ENCODE data around the gene EPB41L3. TPM values are rescaled to one million over a fixed set of nuclear protein-coding genes. Genes with fewer than 3 reads are reported as not detected.

The EPB41L3 gene
- total RNA-seq, 3 donors from 2014 or later: 35.4 to 178 (median 90.5) TPM

DNA sequence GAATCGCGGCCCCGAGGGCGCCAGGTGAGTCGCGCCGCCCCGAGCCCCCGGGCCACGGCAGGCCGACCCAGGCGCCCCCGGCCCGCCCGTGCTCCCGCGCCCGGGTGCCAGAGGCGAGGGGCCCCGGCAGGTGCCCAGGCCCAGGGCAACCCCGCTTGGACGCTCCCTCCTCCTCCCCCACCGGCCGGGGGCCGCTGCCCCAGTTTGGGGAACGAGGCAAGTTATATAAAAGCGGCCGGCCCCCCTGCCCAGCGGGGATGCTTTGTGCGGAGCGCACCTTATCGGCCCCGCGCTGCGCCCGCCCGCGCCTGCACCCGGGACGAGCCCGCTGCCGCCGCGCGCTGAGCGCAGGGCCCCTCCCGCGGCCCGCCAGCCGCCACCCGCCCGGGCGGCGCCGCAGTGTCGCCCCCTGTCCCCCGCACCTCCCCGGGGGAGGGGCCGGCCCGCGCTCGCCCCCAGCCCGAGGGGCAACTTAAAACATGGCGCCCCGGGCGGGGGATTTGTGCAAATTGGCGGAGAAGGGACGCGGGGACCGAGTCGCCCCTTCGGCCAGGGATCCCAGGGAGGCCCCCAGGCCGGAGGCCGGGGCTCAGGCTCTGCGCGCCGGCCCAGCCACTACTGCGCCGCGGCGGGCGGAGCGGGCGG lies 639 bp downstream of the EPB41L3 start:
- H3K27me3 ChIP-seq: peaks cover 0 to 16% of the 10 kb centered on the region in 2 donors

DNA sequence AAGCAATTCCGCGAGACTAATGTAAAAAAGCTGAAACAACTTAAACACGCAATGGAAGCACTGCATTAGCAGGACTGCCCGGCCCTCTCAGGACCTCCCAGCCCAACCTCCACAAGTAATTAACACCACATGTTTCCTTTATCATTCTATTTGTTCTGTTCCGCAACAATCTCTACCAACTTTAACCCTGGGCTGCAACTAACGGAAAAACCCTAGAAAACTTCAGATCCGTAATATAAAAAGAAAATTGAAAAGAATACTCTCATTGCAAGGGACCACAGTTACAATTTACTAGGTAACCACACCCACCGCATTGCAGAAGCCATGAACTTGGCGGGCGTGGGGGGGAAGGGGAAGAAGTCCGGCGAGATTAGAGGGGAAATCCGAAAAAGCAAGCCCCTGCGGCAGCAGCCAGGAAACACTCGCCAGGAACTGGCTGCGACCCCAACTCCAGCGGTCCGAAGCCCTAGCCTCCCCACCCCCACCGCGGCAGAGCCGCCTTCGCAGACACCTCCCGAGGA lies 1.2 kb downstream of the EPB41L3 start:
- Histone ChIP-seq H3K27me3 (peaks cover 0 to 16% of the 10 kb centered on the region in 2 donors), H3K36me3 (no peaks in the 10 kb centered on the region), H3K4me3 (peak overlapping the region; percentile 53 to 86 (median 75)), H3K4me1 (no peaks in the 10 kb centered on the region), H3K27ac (peak overlapping the region in 1 of 2 donors; percentile 89), H3K9me3 (no peaks in the 10 kb centered on the region)
- DNase-seq (ENCODE audit: low spot score in 2 of 2): no peak
- intact Hi-C loops (cut with DNase I; ENCODE audit: low total_unique reads): no loop called here
- no peak for TF ChIP-seq POLR2A (IDR thresholded peaks at IDR 0.05)
- TF ChIP-seq, protein P1, sequence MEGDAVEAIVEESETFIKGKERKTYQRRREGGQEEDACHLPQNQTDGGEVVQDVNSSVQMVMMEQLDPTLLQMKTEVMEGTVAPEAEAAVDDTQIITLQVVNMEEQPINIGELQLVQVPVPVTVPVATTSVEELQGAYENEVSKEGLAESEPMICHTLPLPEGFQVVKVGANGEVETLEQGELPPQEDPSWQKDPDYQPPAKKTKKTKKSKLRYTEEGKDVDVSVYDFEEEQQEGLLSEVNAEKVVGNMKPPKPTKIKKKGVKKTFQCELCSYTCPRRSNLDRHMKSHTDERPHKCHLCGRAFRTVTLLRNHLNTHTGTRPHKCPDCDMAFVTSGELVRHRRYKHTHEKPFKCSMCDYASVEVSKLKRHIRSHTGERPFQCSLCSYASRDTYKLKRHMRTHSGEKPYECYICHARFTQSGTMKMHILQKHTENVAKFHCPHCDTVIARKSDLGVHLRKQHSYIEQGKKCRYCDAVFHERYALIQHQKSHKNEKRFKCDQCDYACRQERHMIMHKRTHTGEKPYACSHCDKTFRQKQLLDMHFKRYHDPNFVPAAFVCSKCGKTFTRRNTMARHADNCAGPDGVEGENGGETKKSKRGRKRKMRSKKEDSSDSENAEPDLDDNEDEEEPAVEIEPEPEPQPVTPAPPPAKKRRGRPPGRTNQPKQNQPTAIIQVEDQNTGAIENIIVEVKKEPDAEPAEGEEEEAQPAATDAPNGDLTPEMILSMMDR (IDR thresholded peaks at IDR 0.05): no peak
- TF ChIP-seq POLR2AphosphoS5 (IDR thresholded peaks at IDR 0.05): no peak

More for the DNA sequence above, 639 bp downstream of the EPB41L3 start:
- intact Hi-C loops (cut with DNase I; ENCODE audit: low total_unique reads): no loop called here
- Histone ChIP-seq H3K27ac (peak overlapping the region in 1 of 2 donors; percentile 89), H3K4me1 (no peaks in the 10 kb centered on the region), H3K4me3 (peak overlapping the region; percentile 53 to 86 (median 75)), H3K36me3 (no peaks in the 10 kb centered on the region), H3K9me3 (no peaks in the 10 kb centered on the region)
- TF ChIP-seq POLR2A (IDR thresholded peaks at IDR 0.05) (no peak), POLR2AphosphoS5 (IDR thresholded peaks at IDR 0.05) (no peak)
- TF ChIP-seq, protein P1 (IDR thresholded peaks at IDR 0.05): no peak
- DNase-seq (ENCODE audit: low spot score in 2 of 2): no peak

GRCh38 chr18:5541644-5542043 lies 2.2 kb downstream of the EPB41L3 start:
- no peak for DNase-seq (ENCODE audit: low spot score in 2 of 2)
- TF ChIP-seq POLR2AphosphoS5 (IDR thresholded peaks at IDR 0.05): no peak
- no peak for TF ChIP-seq POLR2A (IDR thresholded peaks at IDR 0.05)
- TF ChIP-seq, protein P1 (IDR thresholded peaks at IDR 0.05): no peak
- Histone ChIP-seq H3K4me3 (no peak overlapping the region), H3K4me1 (no peaks in the 10 kb centered on the region), H3K9me3 (no peaks in the 10 kb centered on the region), H3K27ac (no peak overlapping the region), H3K36me3 (no peaks in the 10 kb centered on the region), H3K27me3 (peaks cover 0 to 16% of the 10 kb centered on the region in 2 donors)
- intact Hi-C loops (cut with DNase I; ENCODE audit: low total_unique reads): no loop called here

GRCh38 chr18:5539391-5539790 lies 4.4 kb downstream of the EPB41L3 start:
- H3K9me3 ChIP-seq: no peaks in the 10 kb centered on the region
- H3K27ac ChIP-seq: no peak overlapping the region
- DNase-seq (ENCODE audit: low spot score in 2 of 2): no peak
- TF ChIP-seq, protein P1 (IDR thresholded peaks at IDR 0.05): no peak
- TF ChIP-seq POLR2A (IDR thresholded peaks at IDR 0.05): no peak
- TF ChIP-seq POLR2AphosphoS5 (IDR thresholded peaks at IDR 0.05): no peak
- no peak overlapping the region for H3K4me3 ChIP-seq
- H3K27me3 ChIP-seq: peaks cover 0 to 16% of the 10 kb centered on the region in 2 donors
- intact Hi-C loops (cut with DNase I; ENCODE audit: low total_unique reads): no loop called here
- no peaks in the 10 kb centered on the region for H3K4me1 ChIP-seq
- no peaks in the 10 kb centered on the region for H3K36me3 ChIP-seq

GRCh38 chr18:5538544-5538943 lies 5.3 kb downstream of the EPB41L3 start:
- no peaks in the 10 kb centered on the region for H3K4me1 ChIP-seq

More at GRCh38 chr18:5538544-5538943, 5.3 kb downstream of the EPB41L3 start:
- peaks cover 0 to 11% of the 10 kb centered on the region in 2 donors for H3K27me3 ChIP-seq
- DNase-seq (ENCODE audit: low spot score in 2 of 2): no peak
- intact Hi-C loops (cut with DNase I; ENCODE audit: low total_unique reads): loop anchor here (1.0 kb wide), 1 partner anchor 26 kb away; no protein-coding TSS in a partner anchor
- TF ChIP-seq POLR2A (IDR thresholded peaks at IDR 0.05) (no peak), POLR2AphosphoS5 (IDR thresholded peaks at IDR 0.05) (no peak)
- TF ChIP-seq, protein P1 (IDR thresholded peaks at IDR 0.05): no peak
- no peak overlapping the region for H3K27ac ChIP-seq
- H3K36me3 ChIP-seq: no peaks in the 10 kb centered on the region
- H3K9me3 ChIP-seq: no peaks in the 10 kb centered on the region
- no peak overlapping the region for H3K4me3 ChIP-seq
